GM18858 (cell line): Measurements from ENCODE around the gene ASIC5.
A peak's percentile ranks its signal among the peaks of the same experiment; 100 is the strongest.
"Not testable (repeated sequence)": the region's sequence is repeated elsewhere in the genome, so short reads cannot be mapped to it uniquely, and the experiment has no call there.

Experiments used
- ATAC-seq: cut with Tn5 transposase; IDR thresholded peaks from one replicate; pipeline ENCODE4 v1.9.1; 2021; ENCODE audit not compliant: unreplicated experiment

ASIC5 gene

DNA sequence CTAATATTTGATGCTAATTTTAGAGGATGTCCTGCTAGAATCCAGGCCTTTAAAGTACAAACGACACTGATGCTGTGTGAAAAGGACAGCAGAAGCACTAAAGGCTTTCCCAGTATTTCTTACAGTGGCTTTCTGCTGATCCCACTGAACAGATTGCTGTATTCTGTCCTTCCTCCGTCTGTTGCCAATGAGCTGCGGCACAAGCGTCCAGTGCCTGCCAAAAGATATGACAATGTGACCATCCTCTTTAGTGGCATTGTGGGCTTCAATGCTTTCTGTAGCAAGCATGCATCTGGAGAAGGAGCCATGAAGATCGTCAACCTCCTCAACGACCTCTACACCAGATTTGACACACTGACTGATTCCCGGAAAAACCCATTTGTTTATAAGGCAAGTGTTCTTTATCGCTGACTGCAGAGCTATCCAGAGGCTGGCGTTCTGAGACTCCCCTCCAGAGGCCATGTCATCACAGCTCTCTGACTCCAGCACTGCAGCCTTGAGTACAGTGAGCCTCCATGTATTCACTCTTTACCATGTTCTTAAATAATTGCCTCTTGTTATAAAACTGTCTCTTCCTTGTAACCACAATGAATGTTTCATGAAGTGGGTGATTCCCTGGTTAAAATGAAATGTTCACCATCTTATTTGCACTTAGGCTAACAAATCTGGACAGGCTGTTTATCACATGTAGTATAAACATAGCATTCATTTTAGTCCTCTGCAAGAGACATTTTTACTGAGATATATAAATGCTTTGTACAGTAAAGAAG is 63.7 kb downstream of the ASIC5 start:
- ATAC-seq, result no peak

DNA sequence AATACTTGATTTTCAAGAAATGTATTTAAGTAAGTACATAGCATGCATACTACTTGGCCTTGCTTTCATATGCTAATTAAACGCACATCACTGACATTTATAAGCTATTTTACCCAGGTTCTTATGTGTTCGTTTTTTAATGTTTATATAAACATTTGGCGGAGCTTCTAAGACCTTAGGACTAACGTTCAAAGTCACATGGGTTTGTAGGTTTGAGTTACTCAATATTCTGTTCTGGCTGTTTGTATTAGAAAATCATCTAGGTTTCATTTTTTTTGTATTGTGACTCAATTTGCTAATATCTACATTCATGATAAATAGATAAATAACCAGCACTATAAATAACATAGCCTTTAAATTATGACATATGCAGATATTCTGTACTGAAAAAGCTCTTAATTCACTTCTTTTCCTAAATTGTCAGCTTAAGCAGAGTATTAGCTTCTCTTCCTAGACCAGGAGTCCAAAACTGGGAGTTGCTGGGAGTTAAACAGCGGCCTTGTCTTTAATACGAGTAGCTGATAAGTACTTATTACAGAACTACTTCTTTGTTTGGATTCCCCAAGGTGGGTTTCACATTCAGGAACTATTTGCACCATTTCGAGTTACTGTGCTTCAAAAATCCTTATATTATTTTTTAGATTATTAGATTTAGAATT is 65.3 kb downstream of the ASIC5 start:
- no peak for ATAC-seq

DNA sequence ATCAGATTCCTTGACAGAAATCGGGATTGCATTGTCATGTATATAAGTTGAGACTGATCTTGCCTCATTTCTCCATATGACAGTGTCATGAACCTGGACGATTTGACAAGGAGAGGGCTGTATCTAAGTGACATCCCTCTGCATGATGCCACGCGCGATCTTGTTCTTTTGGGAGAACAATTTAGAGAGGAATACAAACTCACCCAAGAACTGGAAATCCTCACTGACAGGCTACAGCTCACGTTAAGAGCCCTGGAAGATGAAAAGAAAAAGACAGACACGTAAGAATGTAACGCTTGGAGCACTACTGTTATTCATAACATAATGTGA is 66.3 kb downstream of the ASIC5 start:
- no peak for ATAC-seq

DNA sequence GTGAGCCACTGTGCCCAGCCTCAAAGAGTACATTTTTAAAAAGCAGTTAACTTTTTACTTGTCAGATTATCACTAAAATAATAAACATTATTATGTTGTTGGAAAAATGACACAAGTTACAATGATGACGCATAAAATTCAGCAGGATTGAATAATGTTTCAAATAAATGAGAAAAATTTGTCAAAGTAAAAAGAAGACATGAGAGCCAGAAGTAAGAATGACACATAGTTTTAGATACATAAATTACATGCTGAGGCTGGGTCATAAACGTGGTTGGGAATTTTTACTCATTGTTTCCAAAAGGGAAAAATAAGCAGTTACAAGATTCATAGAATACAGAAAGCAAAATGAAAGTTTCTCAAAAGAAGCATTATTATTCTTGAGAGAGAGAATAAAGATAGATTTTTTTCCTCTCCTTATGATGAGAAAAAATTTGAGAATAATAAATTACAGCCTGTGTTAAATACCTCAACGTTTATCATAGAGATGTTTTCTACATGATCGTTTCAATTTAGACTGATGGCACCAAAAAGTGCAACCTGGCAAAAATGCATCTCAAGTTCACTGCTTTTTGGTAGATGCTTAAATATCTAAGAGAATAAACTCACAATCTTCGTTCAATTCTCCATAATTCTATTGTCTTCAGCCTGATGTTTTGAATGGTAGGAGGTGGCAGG is 66.8 kb downstream of the ASIC5 start:
- no peak for ATAC-seq

DNA sequence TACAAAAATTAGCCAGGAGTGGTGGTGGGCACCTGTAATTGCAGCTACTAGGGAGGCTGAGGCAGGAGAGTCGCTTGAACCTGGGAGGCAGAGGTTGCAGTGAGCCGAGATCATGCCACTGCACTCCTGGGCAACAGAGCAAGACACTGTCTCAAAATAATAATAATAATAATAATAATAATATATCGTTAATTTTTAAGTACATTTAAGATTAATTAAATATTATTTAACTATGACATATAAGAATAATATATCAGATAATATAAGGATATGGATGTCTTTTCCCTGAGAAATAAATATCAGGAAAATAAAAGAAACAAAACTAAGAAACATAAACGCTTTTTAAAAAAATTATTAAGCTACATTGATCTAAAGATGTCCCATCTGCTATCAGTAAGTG is 68.5 kb downstream of the ASIC5 start:
- ATAC-seq, result not testable (repeated sequence)

DNA sequence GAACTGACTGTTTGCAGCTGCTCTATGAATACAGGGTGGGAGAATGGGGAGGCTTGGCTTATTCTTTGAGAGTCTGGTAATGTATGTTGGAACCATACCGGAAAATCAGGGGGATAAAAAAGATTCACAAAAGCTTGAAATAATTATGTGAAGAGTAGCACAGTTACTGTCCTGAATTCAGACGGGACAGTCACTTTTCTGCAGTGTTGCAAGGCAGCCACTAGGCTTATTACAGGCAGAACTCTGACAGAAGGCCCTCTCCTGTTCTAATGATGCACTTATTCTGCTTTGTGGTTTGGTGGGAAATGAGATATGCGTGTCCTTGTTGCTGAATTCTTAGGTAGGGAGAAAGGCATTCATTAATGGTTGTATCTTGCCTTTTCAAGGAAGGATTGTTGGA is 70.1 kb downstream of the ASIC5 start:
- ATAC-seq, result peak; percentile 83

DNA sequence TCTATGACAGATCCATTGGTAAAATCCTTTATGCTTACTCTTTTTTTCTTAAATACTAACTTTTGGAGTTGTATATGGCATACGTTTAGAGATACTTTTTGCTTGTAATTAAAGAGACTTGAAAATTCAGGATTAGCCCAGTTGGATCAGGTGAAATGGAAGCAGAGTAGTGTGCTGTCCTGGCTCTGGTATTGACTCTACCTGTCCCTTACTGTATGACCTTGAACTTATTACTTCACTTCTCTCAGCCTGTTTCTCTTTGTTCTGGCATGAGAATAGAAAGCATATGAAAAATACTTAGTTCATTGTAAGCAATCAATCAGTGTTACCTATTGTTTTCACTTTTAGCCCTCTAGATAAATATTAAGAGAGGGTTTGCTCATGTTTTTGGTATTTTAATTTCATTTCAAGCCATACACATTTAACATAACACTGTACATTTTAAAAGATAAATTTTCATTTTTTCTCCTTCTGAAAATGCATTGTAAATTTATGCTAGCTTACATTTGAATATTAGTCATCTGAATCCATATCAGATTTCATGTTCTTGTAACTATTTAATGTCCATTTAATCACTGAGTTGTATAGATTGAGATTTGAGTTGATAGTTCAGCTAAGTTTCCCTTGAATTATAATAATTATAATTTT is 71.4 kb downstream of the ASIC5 start:
- no peak for ATAC-seq

DNA sequence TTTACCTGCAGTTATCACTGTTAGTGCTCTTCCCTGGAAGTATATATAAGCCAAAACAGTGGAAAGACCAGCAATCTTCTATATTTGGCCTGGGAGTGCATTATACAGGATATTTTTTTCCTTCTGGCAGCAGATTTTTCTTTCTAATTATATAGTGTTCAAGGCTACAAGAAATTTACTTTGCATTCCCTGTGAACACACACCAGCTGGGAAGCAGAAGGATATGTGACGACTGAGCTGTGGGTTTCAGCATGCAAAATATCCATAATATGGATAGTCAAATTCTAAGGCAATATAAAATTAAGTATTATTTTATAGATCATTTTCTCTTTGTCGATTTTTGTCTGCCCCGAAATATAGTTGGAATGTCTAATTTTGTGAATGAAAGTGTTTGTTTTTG is 76.1 kb downstream of the ASIC5 start:
- ATAC-seq, result no peak

DNA sequence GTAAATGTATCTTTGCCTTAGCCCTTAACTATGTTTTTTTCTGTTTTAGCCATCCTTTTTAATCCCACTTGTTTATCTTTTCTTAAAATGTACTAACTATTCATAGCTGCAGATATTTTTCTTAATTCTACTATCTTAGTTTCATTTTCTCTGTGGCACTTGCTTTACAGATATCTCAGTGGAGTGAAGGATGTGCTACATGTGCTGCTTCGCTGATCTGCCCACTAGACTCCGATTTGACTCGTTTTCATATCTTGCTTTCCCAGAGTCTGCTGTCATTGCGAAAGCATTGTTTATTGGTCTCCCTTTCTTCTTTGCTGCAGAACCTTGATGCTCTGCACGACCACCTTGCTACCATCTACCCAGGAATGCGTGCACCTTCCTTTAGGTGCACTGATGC is 76.7 kb downstream of the ASIC5 start:
- peak; percentile 38 for ATAC-seq

DNA sequence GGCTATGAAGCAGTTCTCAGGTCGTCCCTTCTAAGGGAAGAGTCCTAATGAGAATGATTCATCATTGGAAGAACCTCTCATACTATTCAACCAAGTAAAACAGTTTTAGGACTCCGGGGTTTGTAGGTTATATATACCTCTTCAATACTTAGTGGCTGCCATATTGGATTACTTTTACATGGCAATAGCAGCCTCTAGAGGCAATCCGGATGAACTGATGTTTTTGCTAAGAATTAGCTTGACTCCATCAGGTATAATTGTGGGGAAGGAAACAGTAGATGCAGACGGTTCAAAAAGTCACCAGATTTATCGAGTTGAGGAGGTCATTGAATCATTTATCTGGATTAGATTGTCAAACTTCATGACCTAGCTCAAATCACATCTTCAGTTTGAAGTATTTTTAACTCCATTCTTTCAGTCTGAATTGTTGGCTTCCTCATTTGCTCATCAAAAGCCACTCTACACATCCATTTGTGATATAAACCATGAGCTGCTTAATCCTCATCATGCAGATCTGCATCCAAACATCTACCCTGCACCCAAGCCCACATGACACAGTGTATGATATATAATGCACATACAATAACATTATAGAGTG is 78.9 kb downstream of the ASIC5 start:
- peak; percentile 97 for ATAC-seq

DNA sequence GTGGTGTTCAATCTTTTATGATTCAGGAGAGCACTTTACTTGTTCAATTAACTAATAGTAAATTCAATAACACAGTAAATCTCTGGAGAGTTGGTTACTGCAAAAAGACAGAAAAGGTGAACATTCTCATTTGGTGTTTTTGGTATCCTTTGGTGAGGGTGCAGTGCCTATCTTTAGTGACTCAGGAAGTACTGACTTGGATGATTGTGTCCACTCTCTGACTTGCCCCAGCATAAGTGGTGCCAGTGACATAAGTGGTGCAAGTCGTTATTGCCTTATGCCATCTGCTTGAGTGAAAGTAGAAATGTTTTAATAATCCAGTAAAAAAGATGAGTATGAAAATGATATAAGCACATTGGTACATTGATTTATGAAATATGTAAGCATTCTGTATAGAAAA is 80.2 kb downstream of the ASIC5 start:
- no peak for ATAC-seq

DNA sequence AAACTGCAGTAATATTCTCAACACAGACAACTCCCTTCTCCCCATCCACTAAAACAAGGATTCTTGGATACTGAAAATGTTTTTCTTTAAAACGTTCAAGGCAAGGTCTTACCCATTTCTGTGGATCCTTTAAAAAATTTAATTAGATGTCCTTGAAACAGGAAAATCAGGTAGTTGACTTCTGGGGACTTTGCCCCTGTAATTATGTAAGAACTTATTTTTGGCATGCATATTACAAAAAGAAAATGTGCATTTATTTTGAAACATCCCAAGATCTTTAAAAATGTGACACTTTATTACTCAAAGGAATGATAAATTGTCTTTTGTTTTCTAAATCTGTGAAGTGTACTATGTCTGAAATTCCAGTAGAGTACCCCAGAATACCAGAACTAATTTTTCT is 81.4 kb downstream of the ASIC5 start:
- no peak for ATAC-seq

DNA sequence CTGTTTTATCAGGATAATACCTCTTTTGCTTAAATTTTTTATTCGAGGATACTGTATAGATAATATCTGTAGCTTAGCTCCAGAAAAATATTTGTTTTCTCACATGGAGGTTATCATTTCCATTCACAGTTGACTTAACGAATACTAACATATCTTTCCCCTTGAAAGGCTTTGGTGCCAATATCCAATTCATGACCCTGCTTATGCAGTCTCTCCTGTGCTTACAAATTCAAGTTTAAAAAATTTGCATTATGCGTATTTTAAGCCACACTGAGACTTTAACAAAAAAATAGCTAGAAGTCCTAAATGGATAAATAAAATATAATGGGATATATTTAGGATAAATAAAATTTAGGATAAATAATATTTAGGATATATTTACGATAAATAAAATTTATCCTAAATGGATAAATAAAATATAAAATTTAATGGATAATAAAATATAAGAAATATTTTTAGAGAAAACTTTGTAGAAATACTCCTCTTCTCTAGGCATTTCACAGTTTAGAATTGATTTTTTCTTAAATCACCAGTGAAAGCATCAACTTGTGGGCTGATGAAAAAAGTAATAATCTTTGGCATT is 84.7 kb downstream of the ASIC5 start:
- ATAC-seq, result no peak

DNA sequence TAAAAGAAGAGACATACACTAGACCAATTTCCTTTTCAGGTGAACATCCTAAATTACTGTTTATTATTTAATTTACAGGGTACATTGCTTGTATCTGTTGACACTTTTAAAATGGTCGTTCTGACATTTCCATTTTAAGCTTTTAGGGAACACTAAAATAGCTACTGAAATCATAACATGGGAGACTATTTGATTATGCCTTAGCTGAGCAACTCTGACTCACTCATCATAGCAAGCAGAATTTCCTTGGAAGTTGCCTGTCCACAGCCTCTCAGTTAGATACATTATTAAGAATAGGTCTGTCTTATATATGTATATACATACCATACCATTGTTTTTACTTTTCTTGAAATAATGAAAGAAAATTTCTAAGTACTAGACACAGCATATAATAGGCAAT is 85.3 kb downstream of the ASIC5 start:
- ATAC-seq, result no peak
